ENCODE results near the gene UBL4B.

UBL4B gene

DNA sequence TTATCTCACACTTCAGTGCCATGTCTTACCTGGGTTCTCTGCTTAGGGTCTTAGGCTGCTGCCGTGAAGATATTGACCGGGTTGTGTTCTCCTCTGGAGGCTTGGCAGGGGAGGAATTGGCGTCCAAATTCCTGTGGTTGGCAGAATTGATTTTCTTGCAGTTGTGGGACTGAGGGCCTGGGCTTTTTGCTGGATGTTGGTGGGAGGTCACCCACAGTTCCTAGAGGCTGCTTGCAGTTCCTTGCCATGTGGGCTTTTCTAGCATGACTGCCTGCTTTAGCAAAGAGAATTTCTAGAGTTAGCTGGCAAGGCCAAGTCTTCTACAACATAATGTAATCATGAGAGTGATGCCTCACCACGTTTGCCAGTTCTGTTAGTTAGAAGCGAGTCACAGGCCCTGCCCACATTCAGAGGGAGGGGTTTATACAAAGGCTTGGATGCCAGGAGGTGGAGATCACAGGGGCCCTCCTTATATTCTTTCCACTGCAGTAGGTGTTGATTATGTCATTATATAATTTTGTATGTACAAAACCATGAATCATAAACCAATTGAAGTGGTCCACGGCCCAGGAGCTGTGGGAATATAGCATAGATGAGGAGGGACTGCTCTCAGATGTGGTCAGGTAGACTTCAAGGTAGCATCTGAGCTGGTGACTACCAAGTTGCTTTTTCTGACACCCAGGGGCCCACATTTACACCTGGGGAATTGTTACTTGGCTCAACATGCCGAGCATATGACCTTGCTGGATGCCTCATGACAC lies 6.6 kb downstream of the UBL4B start:
- no peak for DNase-seq

DNA sequence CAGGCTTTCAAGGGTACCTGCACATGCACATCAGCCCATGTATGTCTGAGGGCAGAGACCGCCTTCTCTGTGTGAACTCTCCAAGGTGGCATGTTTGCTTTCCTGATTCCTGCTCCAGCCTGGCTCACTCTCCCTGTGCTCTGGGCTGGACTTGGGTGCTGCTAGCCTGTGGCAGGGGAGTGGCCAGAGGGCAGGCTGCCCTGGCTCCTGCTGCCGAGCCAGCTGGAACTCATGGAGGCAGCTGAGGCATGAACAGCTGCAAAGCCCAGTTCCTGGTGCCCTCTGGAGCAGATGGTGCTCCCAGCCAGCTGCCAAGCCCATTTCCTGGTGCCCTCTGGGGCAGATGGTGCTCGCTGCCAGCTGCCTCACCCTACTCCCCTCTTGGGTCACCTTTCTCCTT lies 7.6 kb downstream of the UBL4B start:
- no peak for DNase-seq

DNA sequence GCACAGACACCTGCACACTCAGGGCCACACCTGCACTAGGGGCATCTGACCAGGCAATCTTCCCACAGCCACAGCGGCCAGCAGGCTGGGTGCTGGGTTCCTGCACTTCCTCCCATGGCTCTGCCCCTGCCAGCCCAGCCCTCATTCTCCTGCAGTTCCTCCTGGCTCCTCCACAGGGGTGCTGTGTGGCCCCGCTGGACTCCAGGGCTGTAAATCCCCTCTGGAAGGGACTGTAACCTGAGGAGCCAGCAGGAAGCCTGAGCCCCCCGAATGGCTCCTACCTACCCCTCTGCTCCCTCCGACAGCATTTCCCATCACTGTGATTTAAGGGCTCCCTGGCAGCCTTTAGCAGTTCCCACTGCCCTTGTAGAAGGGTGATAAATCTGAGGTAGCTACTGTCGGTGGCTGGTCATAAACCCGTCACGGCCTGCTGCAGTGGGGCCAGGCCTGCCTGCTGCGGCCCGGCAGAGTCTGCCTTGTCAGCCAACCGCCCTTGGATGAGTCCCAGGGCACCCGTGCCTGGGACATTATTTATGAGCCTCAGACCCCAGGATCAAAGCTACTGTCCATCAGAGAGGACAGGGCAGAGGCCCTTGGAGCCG lies 8.8 kb downstream of the UBL4B start:
- DNase-seq, result no peak

DNA sequence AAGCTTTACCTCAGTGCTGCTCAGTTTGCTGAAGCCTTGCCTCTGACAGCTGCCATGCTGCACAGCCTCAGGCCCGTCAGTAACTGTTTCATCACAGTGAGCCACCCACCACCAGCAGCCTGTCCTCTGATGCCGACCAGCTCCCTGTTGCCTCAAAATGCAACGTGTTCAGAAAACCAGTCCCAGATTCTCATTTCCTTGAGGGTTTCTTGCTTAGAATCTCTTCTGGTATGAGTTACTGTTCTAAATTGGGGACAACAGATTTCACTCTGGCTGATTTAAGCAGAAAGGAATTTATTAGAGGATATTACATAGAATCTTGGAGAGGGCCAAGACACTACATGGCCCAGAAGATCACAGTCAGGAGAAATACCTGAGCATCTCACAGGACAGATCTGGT lies 11.0 kb downstream of the UBL4B start:
- DNase-seq, result no peak

DNA sequence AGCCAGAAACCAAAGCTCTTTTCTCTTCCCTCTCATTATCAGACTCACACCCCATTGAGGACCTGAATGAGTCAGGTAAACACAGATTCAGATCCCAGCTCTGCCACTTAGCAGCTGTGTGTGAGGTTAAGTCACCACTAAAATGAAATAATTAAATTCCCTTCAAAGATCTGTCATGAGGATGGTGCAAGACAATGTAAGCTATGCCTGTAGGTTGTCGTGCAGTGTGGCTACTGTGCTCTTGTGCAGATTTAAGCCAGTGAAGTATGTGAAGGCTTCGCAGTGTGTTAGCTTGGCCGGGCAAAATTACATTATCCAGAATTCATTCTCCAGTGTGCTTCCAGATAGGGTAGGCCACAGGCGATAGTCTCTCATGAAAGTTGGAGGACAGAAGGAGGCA lies 13.6 kb downstream of the UBL4B start:
- no peak for DNase-seq

DNA sequence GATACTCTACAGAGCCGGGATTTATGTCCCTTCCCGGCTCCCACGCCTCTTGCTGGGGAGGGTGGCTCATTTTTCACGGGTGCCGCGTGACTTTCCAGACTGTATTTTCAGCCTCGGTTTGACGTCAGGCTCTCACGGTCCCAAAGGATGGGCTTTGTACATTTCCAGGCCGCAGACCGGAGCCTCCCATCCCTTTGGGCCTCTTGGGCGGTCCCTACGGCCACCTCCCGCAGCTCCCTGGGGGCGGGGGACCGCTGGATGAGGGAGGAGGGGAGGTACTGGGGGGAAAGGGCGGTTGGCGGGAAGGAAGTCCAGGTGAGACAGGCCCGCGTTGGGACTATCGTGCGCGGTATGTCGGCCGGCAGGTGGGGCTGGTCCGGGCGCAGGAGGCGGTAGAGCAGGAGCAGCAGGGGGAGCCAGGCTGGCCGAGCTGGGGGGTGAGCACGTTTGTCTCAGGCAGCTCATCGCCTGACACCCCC lies 17.9 kb downstream of the UBL4B start:
- no peak for DNase-seq

DNA sequence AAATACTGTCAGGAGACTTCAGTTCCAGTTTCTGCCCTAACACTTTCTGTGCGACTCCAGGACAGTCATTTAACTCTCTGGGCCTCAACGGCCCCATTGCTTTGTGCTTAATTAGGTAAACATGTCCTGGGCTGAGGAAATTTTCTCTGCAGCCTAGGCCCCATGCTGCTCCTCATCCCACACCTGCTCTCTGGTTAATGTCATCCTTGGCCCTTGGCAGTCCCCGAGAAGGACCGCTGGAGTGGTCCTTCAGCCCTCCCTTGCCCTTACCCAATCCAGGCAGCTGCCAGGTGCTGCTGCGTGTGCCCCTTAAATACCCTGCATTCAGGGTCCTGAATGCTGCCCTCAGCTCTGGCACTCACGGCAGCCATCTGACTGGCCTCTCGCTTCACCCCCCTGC lies 18.7 kb downstream of the UBL4B start:
- DNase-seq, result no peak

DNA sequence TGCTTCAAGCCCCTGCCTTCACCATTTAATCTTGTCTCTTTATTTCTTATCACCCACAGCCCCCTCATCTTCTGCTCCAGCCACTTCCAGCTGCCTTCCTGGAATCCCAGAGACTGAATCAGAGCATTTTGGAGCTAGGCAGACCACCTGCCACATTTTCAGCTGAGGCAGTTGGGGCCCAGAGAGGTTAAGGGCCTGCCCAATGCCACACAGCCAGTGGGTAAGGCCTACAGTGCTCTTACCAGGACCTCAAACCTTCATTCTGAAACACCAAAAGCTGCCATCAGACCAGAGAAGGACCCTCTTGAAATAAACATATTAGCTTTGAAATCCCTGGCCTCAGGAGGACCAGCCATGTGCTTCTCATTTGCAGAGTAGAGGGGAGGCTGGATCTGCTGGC lies 20.4 kb downstream of the UBL4B start:
- no peak for DNase-seq

DNA sequence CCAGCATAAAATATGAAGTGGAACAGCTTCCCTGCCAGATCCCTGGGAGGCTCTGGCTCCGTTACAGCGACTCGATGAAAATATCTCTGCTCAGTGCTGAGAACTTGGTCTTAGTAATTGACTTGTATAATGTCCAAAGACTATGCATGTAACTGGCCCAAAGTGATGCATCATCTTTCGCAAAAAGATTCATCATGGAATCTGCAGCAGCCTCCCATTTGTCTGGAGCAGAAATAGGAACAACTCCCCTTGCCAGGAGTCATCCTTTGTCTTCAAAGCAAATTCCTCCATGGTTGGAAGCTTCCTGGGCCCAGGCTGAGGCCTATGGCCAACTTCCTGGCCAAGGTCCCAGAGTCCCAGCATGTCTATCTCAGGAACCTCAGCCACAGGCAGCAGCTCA lies 21.2 kb downstream of the UBL4B start:
- DNase-seq, result no peak

DNA sequence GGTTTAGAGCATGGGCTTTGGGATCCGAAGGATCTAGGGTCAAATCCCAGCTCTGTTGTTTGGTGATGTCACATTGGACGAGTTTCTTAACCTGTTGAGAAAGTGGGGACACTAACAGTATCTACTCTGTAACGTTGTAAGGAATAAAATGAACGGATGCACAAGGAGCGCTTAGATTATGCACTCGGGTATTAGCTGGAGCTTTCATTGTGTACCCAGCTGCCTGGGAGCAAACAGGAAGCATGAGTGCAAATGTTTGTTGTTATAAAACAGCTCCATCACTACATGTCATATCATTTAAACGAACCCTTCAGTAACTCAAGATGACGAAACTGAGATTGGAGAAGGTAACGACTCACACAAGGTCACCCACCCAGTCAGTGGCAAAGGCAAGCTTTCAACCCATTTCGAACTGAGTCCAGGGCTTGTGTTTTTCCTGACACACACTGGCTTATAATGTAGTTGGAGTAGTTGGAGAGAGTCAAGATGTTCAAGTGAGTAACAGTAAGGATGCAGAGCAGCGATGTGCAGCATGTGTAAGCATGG lies 21.9 kb downstream of the UBL4B start:
- DNase-seq, result no peak

DNA sequence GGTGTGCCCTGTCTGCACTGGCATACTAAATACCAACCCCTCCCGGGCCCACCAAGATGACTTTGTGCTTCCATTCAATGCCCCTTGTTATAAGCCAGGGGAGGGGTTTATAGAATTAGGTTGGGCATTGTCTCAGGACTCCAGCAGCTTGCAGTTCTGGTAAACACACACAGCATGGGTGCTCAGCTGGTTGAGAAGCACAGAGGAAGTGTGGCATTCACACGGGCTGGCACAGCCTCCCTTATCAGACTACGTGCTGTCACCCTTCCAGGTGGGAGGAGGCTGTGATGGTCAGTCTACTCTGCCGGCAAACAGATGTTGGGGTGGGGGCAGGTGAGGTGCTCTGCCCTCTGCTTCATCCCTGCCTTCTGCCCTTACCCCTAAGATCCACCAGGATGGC lies 23.0 kb downstream of the UBL4B start:
- no peak for DNase-seq

DNA sequence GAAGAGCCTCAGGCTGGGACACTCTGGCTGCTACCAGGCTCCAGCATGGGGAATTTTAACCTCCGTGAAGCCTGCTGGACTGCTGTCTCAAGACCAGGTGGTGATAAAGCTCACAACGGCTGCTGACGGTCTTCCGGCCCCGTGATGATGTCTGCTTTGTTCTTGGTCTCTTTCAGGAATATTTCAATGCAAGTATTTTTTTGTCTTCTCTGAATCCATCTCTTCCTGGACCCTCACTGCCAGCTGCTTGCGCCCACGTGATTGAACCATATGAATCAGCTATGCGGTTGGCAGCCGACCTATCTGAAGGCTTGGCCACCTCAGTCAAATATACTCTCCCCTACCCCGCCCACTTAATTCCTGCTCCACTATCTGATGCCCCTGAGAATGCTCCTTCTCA lies 23.4 kb downstream of the UBL4B start:
- no peak for DNase-seq

DNA sequence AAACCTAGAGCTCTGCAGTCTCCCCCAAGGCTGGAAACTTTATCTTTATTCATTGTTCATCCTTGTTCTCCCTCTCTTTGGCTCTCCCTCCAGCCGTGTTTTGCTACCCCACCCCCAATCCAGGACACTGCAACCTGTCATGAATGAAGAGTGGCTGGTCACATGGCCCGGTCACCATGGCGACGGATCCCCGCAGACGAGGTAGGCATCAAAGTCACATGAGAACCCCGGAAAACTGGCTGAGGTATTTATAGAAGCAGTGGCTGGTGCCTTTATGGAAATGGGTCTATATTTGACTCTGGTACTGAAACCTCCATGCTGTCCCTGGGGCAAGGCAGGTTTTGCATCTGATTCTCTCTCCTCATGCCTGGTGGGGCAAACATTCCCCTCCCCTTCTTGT lies 24.7 kb downstream of the UBL4B start:
- no peak for DNase-seq

DNA sequence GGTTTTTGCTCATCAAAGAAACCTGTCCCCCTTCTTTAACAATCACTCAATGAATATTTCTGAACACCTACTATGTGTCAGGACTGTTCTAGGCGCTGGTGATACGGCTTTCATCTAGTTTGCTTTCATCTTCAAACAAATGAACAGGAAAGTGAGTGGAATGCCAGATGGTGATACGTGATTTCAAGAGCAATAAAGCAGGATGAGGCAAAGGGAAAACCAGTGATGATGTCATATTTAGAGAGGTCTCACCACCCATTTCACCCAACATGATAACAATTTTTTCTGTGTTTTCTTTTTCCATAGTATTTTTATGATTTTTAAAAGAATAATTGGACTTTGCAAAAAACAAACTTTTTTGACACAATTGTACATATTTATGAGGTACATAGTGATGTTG lies 26.7 kb downstream of the UBL4B start:
- no peak for DNase-seq

DNA sequence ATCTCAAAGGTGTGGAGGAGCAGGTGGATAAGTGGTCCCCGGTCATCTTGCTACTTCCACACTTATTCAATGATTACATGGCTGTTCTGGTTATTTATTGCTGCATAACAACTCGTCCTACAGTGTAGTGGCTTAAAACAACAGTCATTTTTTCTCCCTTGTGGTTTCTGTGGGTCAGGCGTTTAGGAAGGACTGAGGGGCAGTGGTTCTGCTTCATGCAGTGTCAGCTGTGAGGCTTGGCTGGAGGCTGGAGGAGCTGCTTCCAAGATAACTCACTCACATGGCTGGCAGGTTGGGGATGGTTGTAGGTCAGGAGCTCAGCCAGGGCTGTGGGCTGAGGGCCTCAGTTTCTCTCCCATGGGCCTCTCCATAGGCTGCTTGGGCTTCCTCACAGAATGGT lies 32.1 kb downstream of the UBL4B start:
- no peak for DNase-seq

DNA sequence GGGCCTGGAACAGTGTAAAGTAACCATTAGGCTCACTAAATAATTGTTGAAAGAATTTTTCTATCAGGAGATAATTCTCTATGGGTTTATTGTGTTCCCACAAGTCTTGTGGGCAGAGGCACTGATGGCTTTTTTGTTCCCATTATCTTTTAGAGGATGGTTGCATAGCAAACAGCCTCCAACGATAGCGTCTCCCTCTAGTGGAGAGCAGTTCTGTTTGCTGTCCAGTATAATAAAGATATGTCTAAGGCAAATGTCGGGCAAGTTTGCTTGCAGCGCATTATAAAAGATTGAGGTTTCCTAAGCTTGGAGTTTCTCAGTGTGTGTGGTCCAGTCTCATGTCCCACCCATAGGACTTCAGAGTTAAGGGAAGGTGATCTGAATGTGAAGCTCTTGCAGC lies 36.7 kb downstream of the UBL4B start:
- peak in 1 of 2 experiments; percentile 4 for DNase-seq

DNA sequence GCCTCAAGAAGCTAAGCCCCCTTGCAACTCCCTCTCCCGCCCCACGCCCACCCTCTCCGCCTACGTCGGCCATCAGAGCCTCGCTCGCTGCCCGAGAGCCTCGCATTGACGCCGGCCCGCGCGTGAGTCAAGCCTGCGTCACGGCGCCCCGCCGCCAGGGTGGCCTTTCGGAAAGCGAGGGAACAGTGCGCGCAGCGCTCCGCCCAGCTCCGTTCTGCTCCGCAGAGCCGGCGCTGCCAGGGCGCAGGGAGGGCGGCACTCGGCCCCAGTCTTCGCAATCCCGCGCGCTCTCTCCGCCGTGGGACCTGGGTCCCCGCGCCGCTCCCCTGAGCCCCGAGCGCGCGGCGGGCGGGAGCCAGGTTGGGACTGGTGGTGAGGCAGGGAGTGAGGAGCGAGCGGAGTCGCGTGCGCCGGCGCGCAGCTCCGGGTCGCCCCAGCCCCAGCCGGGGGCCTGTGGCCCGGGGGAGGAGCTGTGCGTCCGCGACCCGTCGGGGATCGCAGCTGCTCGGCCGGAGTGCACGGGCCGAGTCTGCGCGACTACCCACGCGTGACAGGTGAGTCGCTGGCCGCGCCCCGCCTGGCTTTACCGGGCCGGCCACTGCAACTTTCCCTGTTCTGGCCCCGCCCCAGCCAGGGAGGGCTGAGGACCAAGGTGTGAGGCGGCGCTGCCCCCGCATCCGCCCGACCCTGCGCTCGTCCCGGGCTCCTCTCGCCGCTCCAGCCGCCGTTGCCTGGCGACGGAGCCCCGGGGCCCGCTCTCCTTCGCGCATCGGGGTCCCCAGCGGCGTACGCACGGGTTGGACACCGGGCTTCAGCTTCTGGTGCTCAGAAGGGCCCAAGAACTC lies 38.3 kb downstream of the UBL4B start, which contains the start of gene SLC6A17:
SLC6A17 (plus strand) TSS at position 165 of the 845 bp plus-strand sequence. CDS start 16,436 bp downstream, outside the sequence.
- DNase-seq, result peak in 1 of 2 experiments; percentile 49

DNA sequence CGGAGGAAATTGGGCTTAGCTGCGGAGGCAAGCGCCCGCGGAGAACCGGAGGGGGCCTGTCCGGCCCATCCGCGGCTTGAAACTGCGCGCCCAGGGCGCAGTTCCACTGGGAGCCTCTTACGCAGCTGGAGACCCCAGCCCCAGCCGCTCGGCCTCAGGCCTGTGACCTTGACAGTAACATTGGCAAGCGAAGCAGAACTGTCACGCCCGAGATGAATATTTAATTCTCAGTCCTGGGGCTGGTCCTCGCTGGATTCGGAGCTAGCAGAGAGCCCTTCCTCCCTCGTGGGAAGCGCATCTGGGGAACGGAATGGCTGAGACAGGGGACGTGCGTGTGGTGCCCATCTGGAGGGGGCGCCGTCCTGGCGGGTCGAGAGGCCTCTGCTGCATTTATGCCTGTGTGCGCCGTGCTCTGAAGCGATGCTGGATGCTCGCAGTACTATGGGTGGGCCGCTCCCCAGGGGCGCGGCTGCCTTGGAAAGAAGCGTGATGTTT lies 39.0 kb downstream of the UBL4B start:
- no peak for DNase-seq

DNA sequence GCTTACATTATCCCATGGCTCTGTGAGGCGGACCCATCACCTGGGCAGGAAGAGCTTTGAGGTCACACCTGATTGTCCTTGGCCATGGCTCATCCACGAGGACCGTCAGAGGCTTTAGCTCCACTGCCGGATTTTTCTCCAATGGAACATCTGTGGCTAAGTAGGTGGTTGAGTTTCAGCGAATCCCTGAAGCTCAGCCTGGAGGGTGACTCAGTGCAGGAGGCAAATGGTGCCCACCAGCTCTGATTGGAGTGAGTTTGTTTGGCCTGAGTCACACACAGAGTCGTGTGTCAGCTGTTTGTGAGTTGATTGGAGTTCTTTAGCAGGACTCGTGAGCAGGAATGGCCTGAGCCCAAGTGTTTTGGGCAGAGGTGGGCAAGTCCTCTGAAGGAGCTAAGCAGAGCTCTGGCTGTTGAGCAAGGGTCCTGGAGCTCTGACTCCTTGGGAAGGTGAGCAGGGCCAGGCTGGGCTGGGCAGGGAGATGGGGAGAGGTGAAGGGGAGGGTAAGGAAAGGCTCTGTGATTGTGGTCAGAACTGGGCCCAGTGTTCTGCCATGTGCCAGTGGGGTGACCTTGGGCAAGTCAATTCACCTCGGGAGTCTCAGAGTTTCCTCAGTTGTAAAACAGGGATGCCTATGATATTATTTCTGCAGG lies 40.0 kb downstream of the UBL4B start:
- DNase-seq, result no peak

DNA sequence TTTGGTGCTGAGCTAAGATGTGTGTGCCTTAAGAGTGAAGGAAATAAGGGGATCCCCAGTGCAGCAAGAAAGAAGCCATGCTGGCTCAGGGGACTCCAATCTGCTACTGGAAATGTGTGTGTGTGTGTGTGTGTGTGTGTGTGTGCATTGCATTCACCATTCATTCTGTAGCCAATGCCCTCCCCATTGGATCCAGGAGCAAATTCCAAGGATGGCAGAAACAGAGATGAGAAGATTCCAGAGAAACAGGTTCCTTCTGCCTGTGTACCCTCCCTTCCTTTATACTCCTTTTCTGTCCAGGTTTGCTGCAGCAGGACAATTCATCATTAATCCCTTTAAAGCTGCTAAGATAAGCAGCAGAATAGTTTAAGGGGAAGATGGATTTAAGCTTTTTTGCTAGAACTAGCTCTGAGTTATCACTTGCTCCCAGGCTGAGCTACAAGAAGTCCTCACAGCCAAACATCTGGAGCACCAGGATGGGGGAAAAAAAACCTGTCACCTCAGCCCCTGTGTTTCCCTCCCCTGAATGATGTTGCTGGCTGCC lies 41.2 kb downstream of the UBL4B start:
- DNase-seq, result no peak

DNA sequence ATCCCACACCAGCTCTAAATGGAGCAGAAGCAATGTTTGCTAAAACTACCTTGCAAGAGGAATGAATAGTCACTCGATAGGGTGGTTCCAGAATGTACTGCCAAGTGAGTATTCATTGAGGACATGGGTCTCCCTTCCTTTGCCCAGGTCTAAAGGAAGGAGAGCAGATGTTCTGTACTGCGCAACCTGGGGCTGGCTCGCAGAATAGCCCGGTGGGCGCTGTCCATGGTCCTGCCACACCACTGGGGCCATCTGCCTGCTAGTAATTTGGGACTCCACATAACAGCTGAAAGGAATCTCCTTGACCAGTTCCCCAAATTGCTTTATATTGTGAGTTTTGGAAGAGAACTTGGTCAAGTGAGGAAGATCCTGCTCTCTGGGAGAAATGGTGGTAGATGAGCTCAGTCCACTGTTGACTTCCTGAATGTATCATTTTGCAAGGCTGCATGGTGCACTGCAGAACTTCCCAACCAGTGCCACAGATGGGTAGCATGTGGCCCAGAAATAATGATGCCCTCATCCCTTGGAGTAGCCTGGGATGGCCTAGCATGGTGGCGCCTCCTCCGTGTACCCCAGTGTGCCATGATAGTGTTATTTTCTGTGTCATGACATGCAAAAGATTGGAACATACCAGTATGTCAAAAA lies 43.8 kb downstream of the UBL4B start:
- no peak for DNase-seq

DNA sequence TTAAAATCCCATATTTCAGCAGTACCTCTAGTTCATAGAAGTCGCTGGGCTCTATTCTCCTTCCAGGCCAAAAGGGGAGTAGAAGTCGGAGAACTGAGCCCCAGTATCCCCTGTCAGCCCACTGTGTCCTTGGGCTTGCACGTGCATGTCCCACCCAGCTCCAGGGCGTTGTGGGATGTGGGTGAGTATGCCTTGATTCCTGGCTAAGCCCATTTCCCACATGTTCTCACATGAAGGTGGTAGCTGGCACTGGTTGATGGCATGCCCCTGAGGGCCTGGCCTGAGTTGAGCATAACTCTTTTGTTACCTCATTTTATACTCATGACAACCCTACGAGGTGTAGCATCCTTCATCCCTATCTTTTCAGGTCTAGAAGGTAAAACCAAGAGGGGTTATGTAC lies 46.0 kb downstream of the UBL4B start:
- no peak for DNase-seq

Measured in SW 1271 (cell line).